Natural killer cell treated with Interleukin-12 subunit alpha and Interleukin-12 subunit beta and Interleukin-15 and Interleukin-18, amount 100 ng/mL, for 72 hours (primary cell): ENCODE measurements around the gene GGCX. TPM values are rescaled to one million over a fixed set of nuclear protein-coding genes. Genes with fewer than 3 reads are reported as not detected.
"Not testable (repeated sequence)": the region's sequence is repeated elsewhere in the genome, so short reads cannot be mapped to it uniquely, and the experiment has no call there.

Source experiments
- ATAC-seq, 2 donors: fragments of 150-1000 bp; cut with Tn5 transposase in 1 of 2; sonication (Bioruptor Pico), chemical (Tn5 transposase) in 1 of 2; 2 replicates each; pipeline ENCODE4 v1.10.0; 2021
- DNase-seq: peaks from one replicate; pipeline ENCODE4 v3.0.0; 2022; ENCODE audit warnings: low spot score
- H3K27ac Mint-ChIP-seq, 2 donors: 1 replicate in 1 of 2; 2 replicates in 1 of 2; pipeline ENCODE4 v1.8.0; 2022; ENCODE audit warnings: mixed read lengths in 2 of 2, mild to moderate bottlenecking in 1 of 2, moderate library complexity in 1 of 2
- H3K27me3 Mint-ChIP-seq, 2 donors: 1 replicate in 1 of 2; 2 replicates in 1 of 2; pipeline ENCODE4 v1.8.0; 2022; ENCODE audit warnings: mixed read lengths in 2 of 2
- H3K36me3 Mint-ChIP-seq: one replicate; pipeline ENCODE4 v1.8.0; 2022; ENCODE audit warnings: mixed read lengths
- H3K4me1 Mint-ChIP-seq, 2 donors: 1 replicate in 1 of 2; 2 replicates in 1 of 2; pipeline ENCODE4 v1.8.0; 2022; ENCODE audit warnings: low read depth in 2 of 2, mixed read lengths in 2 of 2, mild to moderate bottlenecking in 1 of 2
- H3K4me3 Mint-ChIP-seq: one replicate; pipeline ENCODE4 v1.8.0; 2022; ENCODE audit warnings: mixed read lengths
- H3K9me3 Mint-ChIP-seq: 2 replicates; pipeline ENCODE4 v1.8.0; 2022; ENCODE audit warnings: mixed read lengths
- total RNA-seq, 2 donors: library from RNA; stranded (reverse); gene quantifications; one replicate each; pipeline ENCODE4 v1.2.3, GENCODE V29; 2022

The GGCX gene
- total RNA-seq, 2 donors from 2014 or later: 24.9 to 37.1 TPM

DNA sequence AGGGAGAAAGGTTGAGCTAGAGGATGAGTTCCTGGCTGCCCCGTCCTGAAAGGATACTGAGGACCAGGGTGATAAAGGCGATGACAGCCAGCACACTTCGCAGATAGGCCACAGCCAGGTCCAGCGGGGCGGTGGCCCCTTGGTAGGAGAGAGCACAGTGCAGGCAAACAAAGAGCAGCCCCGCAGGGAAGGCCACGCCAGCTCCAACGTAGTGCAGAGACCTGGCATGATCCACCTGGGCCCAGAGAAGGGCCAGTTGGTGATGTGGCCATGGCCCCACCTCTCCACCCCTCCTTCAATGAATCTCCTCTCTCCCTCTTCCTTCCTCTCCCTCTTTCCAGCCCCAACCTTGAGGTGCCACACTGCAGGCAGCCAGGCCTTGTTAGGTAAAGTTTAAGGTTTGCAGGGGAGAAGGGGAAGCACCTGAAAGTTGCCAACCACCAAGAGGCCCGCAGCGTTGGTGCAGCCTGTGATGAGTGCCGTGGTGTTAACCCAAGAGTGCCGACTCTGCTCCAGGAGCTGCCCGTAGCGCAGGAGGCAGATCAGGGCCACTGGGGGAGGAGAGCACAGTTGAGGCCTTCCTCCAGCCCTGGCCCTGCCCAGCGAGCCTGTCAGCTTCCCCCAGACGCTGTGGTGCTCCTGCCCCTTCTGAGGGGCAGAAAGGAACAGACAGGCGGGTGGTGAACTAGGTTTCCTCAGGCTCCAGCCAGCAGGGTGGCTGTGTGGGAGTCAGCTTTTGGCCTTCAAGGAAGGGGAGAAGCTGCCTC, 38.4 kb upstream of the GGCX start:
- H3K36me3 Mint-ChIP-seq: no peaks in the 10 kb centered on the region
- H3K9me3 Mint-ChIP-seq: no peaks in the 10 kb centered on the region
- H3K27ac Mint-ChIP-seq: no peak overlapping the region
- H3K4me3 Mint-ChIP-seq: no peak overlapping the region
- H3K4me1 Mint-ChIP-seq: peaks cover 30% of the 10 kb centered on the region in 2 donors
- ATAC-seq (no peak), DNase-seq (peak; percentile 23)
- no peaks in the 10 kb centered on the region for H3K27me3 Mint-ChIP-seq

DNA sequence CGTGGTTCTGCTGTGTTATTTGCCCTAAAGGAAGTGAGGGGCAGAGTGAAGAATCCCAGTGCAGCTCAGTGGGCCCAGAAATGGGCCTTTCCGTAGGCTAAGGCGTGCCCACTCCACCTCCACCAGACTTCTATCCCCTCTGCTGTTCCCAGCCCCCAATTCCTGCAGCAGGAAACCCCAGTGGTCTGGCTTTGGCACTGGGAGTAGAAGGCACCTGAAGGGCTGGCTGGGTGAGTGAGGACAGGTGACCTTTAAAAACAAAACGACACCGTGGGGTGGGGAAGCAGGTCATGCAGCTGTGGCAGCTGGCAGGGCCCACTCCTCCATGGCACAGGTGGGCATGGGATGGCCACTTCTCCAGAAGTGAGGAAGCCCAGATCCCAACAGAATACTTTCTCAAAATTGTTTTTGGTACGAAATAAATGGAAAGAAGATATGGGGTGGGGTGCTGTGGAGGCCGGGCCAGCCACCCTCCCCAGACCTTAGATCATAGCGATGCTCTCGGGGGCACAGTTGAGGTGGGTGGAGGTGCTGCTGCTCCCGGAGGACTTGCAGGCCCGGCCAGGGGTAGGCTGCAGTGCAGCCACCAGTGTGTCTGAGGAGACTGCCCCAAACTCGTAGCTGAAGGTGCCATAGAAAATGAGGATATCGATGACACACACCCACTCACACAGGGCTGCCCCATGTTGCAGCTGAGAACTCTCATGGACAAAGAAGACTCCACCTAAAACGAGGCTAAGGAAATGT, 37.5 kb upstream of the GGCX start:
- H3K9me3 Mint-ChIP-seq: no peaks in the 10 kb centered on the region
- no peak overlapping the region for H3K4me3 Mint-ChIP-seq
- no peak for ATAC-seq
- peaks cover 34 to 36% of the 10 kb centered on the region in 2 donors for H3K4me1 Mint-ChIP-seq
- H3K27ac Mint-ChIP-seq: no peak overlapping the region
- peak; percentile 18 for DNase-seq
- no peaks in the 10 kb centered on the region for H3K27me3 Mint-ChIP-seq
- no peaks in the 10 kb centered on the region for H3K36me3 Mint-ChIP-seq

DNA sequence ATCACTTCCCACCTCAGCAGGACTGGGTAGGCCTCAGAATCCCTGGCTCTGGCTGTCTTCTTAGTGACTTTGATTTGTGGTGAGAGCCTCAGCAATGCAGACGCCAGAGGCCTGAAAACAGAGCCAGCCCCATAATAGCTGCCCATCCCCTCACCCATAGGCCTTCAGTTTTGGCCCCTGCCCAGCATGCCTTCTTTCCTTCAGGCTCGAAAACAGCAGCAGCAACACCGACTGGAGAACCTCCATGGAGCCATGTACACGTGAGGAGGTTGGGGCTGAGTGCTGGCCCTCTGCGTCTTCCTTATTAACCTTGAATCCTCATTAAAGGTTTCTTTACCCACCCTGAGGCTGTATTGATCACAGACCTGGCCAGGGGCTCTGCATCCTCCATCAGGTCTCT, 35.9 kb upstream of the GGCX start:
- no peak for ATAC-seq
- peaks cover 26 to 31% of the 10 kb centered on the region in 2 donors for H3K4me1 Mint-ChIP-seq

DNA sequence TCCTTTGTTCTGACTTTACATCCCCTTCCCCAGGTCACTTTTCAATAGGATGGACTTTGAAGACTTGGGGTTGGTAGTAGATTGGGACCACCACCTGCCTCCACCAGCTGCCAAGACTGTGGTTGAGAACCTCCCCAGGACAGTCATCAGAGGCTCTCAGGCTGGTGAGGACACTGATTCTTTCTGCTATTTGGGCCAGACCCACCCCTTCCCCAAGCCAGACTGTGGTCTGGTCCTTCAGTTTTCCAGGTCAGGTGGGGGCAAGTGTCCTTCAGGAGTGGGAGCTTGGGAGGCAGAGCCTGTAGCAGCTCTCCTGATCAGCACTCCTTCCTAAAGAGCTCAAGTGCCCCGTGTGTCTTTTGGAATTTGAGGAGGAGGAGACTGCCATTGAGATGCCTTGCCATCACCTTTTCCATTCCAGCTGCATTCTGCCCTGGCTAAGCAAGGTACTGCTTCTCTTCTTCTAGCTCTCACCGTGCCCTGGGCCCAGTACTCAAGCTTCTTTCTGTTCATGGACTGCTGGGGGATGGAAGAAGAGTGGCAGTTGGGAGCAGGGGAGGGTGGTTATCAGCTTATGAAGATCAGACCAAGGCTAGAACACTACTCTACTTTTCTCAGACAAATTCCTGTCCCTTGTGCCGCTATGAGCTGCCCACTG, 35.3 kb upstream of the GGCX start:
- no peaks in the 10 kb centered on the region for H3K36me3 Mint-ChIP-seq
- DNase-seq (no peak), ATAC-seq (no peak)
- H3K27me3 Mint-ChIP-seq: no peaks in the 10 kb centered on the region
- no peaks in the 10 kb centered on the region for H3K9me3 Mint-ChIP-seq
- peak overlapping the region; percentile 91 to 100 for H3K27ac Mint-ChIP-seq
- peaks cover 26 to 30% of the 10 kb centered on the region in 2 donors for H3K4me1 Mint-ChIP-seq
- peak overlapping the region; percentile 99 for H3K4me3 Mint-ChIP-seq

More for the DNA sequence above, 35.9 kb upstream of the GGCX start:
- no peaks in the 10 kb centered on the region for H3K27me3 Mint-ChIP-seq
- H3K36me3 Mint-ChIP-seq: no peaks in the 10 kb centered on the region
- DNase-seq: no peak
- peak overlapping the region in 1 of 2 donors; percentile 100 for H3K27ac Mint-ChIP-seq
- no peaks in the 10 kb centered on the region for H3K9me3 Mint-ChIP-seq
- H3K4me3 Mint-ChIP-seq: peak overlapping the region; percentile 99

DNA sequence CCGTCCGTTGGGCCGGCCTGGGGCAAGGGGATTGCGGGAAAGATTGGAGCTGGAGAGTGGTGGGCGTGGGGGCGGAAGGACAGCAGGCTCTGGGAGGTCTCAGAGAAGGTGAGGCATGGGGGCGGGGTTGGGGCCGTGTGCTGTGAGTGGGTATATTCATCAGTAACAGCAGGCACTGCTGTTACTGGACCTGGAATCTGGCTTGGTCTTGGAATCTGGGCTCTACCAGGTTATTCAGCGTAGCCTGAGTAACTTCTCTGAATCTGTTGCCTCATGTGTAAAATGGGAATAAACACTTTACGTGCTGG, 34.7 kb upstream of the GGCX start:
- no peak for ATAC-seq

DNA sequence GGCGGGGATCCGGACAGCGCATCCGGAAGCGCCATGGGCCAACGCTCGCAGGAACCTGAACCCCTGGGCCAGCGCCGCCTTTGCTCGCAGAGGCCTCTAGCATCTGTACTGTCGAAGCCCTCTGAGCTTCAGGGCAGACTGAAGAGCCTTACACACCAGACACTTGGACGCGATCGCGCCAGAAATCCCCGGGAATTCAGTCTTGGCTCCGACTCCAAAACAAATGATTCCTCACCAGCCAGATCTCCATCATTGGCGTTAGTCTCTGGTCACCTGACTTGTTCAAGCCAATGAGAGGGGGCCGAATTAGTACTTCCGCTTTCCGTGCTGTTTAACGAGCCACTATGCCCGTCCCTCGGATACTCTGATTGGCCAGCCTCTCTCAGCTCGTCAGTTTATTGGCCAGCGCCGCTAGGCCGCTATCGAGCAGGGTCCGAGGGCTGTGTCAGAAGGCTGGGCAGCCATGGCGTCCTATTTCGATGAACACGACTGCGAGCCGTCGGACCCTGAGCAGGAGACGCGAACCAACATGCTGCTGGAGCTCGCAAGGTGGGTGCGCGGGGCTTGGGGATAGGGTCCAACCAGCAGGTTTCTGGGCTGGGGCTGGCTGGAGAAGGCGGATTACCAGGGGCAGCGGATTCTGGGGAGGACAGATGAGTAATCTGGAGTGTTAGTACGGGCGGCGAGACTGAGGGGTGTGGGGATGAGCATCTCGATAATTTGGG, 34.2 kb upstream of the GGCX start, which contains the start of gene RNF181:
Gene RNF181, plus strand, starts transcription at position 445 of the 725 bp plus-strand sequence. Its CDS starts 19 bp downstream, at position 464.
- H3K9me3 Mint-ChIP-seq: no peaks in the 10 kb centered on the region
- DNase-seq (peak; percentile 95), ATAC-seq (peak; percentile 99 to 100)
- H3K27ac Mint-ChIP-seq: peak within 1 kb of the TSS; percentile 91 to 100
- peaks cover 26 to 31% of the 10 kb centered on the region in 2 donors for H3K4me1 Mint-ChIP-seq
- no peaks in the 10 kb centered on the region for H3K36me3 Mint-ChIP-seq
- no peaks in the 10 kb centered on the region for H3K27me3 Mint-ChIP-seq
- peak within 1 kb of the TSS; percentile 99 for H3K4me3 Mint-ChIP-seq

More for the DNA sequence above, 34.7 kb upstream of the GGCX start:
- H3K9me3 Mint-ChIP-seq: no peaks in the 10 kb centered on the region
- peak overlapping the region; percentile 99 for H3K4me3 Mint-ChIP-seq
- H3K4me1 Mint-ChIP-seq: peaks cover 26 to 31% of the 10 kb centered on the region in 2 donors
- H3K27me3 Mint-ChIP-seq: no peaks in the 10 kb centered on the region
- peak overlapping the region; percentile 91 to 100 for H3K27ac Mint-ChIP-seq
- DNase-seq: peak; percentile 60
- no peaks in the 10 kb centered on the region for H3K36me3 Mint-ChIP-seq

DNA sequence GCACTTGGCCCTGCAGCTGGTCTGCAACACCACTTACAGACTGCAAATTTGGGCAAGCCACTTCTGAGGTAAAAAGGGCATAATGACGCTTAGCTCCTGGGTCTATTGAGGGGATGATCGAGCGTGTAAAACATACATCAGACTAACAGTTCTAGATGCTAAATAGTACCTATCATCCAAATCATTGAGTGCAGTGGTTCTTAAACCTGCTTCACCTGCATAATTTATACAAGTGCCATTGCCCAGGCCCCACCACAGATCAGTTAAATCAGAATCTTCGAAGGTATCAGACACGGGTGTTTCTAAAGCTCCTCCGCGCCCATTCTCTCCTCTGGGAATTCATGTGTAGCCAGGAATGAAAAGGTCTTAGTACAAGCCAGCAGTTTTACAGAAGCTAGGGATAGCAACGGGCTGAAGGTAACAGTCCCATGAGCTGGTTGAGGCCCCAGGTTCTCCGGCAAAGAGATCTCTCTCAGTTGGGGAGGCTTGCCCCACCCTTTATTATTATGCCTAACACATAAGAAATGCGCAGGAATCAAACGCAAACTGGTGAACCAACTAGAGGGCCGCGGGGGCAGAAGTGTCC, 33.5 kb upstream of the GGCX start:
- Mint-ChIP-seq H3K27me3 (no peaks in the 10 kb centered on the region), H3K27ac (peak overlapping the region; percentile 91 to 100), H3K36me3 (no peaks in the 10 kb centered on the region), H3K4me3 (peak overlapping the region; percentile 99), H3K4me1 (peaks cover 32 to 34% of the 10 kb centered on the region in 2 donors), H3K9me3 (no peaks in the 10 kb centered on the region)
- DNase-seq: no peak
- ATAC-seq: no peak

DNA sequence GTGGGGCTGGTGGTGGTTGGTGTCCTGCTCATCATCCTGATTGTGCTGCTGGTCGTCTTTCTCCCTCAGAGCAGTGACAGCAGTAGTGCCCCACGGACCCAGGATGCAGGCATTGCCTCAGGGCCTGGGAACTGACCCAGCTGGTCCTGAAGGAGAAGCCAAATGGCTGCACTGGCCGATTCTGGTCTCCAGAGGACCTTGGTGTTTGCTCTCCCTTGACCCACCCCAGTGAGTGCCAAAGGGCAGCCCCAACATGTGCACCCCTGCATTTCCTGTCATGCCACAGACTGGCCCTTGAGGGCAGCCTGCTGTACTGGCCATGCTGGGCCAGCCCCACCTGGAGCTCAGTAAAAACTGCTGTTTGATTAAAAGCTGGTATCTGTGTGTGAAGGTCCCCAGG, 31.7 kb upstream of the GGCX start:
- no peak for ATAC-seq
- Mint-ChIP-seq H3K4me1 (peaks cover 41 to 42% of the 10 kb centered on the region in 2 donors), H3K27me3 (no peaks in the 10 kb centered on the region)

DNA sequence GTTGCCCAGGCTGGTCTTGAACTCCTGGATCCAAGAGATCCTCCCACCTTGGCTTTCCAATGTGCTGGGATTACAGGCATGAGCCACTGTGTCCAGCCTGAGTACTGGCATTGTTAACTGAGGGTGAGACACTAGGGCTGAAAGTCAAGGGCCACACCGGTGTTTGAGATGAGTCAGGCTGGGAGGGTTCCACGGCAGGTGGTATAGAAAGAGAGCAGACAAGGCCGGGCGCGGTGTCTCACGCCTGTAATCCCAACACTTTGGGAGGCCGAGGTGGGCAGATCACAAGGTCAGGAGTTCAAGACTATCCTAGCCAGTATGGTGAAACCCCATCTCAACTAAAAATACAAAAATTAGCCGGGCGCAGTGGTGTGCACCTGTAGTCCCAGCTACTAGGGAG, 31.0 kb upstream of the GGCX start:
- H3K9me3 Mint-ChIP-seq, ATAC-seq, H3K27me3 Mint-ChIP-seq, H3K36me3 Mint-ChIP-seq, H3K4me3 Mint-ChIP-seq, DNase-seq, H3K27ac Mint-ChIP-seq: not testable (repeated sequence)
- peaks cover 47 to 49% of the 10 kb centered on the region in 2 donors for H3K4me1 Mint-ChIP-seq

More for the DNA sequence above, 31.7 kb upstream of the GGCX start:
- Mint-ChIP-seq H3K36me3 (no peaks in the 10 kb centered on the region), H3K4me3 (peak overlapping the region; percentile 36), H3K9me3 (no peaks in the 10 kb centered on the region), H3K27ac (peak overlapping the region; percentile 39 to 100)
- peak; percentile 32 for DNase-seq

DNA sequence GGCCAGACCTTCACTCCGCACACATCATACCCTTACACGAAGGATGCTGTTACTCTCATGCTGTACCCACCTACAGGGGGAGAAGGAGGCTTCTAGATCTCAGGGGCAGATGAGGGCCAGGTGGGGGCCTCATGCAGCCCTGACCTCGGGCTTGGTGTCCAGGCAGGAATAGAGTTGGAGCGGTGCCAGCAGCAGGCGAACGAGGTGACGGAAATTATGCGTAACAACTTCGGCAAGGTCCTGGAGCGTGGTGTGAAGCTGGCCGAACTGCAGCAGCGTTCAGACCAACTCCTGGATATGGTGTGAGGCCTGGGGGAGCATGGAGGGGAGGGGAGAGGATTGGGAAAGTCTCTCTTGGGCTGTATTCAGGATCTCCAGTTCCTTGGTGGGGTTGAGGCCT, 30.3 kb upstream of the GGCX start:
- Mint-ChIP-seq H3K4me1 (peaks cover 42 to 44% of the 10 kb centered on the region in 2 donors), H3K9me3 (no peaks in the 10 kb centered on the region), H3K27me3 (no peaks in the 10 kb centered on the region), H3K27ac (no peak overlapping the region), H3K36me3 (no peaks in the 10 kb centered on the region), H3K4me3 (no peak overlapping the region)
- ATAC-seq (no peak), DNase-seq (no peak)

GRCh38 chr2:85590950-85591349, 29.7 kb upstream of the GGCX start:
- Mint-ChIP-seq H3K4me3 (no peak overlapping the region), H3K27ac (no peak overlapping the region), H3K4me1 (peaks cover 39 to 40% of the 10 kb centered on the region in 2 donors), H3K27me3 (no peaks in the 10 kb centered on the region), H3K36me3 (no peaks in the 10 kb centered on the region), H3K9me3 (no peaks in the 10 kb centered on the region)
- ATAC-seq (no peak), DNase-seq (no peak)

- DNase-seq (peak; percentile 38), ATAC-seq (no peak)
- Mint-ChIP-seq H3K9me3 (no peaks in the 10 kb centered on the region), H3K36me3 (no peaks in the 10 kb centered on the region), H3K4me1 (peaks cover 40 to 42% of the 10 kb centered on the region in 2 donors), H3K27me3 (no peaks in the 10 kb centered on the region), H3K27ac (peak overlapping the region in 1 of 2 donors; percentile 42), H3K4me3 (no peak overlapping the region)
Observed at GRCh38 chr2:85589982-85590791, 28.9 kb upstream of the GGCX start.
